Testis (tissue), 2 donors: ENCODE results near the gene ADAR.

Source experiments
- CTCF ChIP-seq, 3 experiments: fragments of 450-650 bp in 2 of 3; fragments of 200-600 bp in 1 of 3; sonication (generic) in 1 of 3; IDR thresholded peaks; one replicate each; pipeline ENCODE4 v1.5.1; 2016 to 2019; ENCODE audit warnings: antibody characterized with exemption in 3 of 3, mild to moderate bottlenecking in 2 of 3, moderate library complexity in 1 of 3
- POLR2A ChIP-seq: fragments of 450-650 bp; IDR thresholded peaks from one replicate; pipeline ENCODE4 v1.6.1; 2017; ENCODE audit warnings: antibody characterized with exemption, mild to moderate bottlenecking, moderate library complexity

DNA sequence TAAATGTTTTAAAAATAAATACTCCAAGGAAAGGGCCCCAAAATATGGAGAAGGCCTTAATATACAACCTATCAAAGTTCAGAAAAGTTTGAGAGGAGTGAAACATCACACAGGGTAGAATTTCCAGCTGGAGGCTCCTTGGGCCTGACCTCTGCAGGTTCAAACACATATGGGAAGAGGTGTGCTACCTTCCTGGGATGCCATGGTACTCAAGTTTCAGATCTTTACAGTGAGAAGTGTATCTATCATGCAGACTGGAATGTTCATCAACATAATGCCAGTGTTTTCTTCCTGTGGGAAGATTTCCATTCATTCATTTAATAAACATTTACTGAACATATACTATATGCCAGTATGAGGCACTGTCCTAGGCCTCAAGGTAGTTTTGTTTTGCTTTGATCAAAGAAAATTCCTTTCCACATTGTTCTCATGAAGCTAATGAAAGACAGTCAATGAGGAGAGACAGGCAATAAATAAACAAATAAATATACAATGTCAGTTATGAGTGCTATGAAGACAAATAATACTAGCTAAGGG is 14.6 kb upstream of the ADAR start:
- TF ChIP-seq CTCF (IDR thresholded peaks at IDR 0.05) (no peak), POLR2A (no peak)
